ENCODE results near the gene GTF2IRD1. TPM values are rescaled to one million over a fixed set of nuclear protein-coding genes. Genes with fewer than 3 reads are reported as not detected.
"Not testable (repeated sequence)": the region's sequence is repeated elsewhere in the genome, so short reads cannot be mapped to it uniquely, and the experiment has no call there.

Gene GTF2IRD1
- polyA plus RNA-seq, 1 of the 3 experiments (the other 2 are of a cell fraction): 26.4 TPM

- H3K4me2 ChIP-seq; H3K79me2 ChIP-seq (ENCODE audit: insufficient read depth); H3K27ac ChIP-seq (ENCODE audit: low read depth in 2 of 2, low read length in 1 of 2); H2AFZ ChIP-seq (ENCODE audit: low read depth); POLR2A ChIA-PET; H4K20me1 ChIP-seq (ENCODE audit: insufficient read depth); H3K9me2 ChIP-seq; H3F3A ChIP-seq (replicated peaks; ENCODE audit: insufficient read depth); H3K9ac ChIP-seq; H3K4me1 ChIP-seq (ENCODE audit: control insufficient read depth in 1 of 2, insufficient read depth in 2 of 2, low read depth in 1 of 2, low read length in 1 of 2); H3K9me3 ChIP-seq; H3K4me3 ChIP-seq (ENCODE audit: low read depth in 2 of 2, low read length in 1 of 2); DNase-seq; H3K27me3 ChIP-seq (ENCODE audit: insufficient read depth): not testable (repeated sequence)
- peaks cover 2 to 24% of the 10 kb centered on the region in 2 experiments for H3K36me3 ChIP-seq (replicated peaks in 1 of 2; ENCODE audit: control insufficient read depth in 1 of 2, insufficient read depth in 2 of 2, low read length in 1 of 2)
- WGBS (ENCODE audit: low lambda C conversion rate): 93% methylated on average over 7 of the region's 7 CpGs
- CTCF ChIA-PET: interaction anchor here (1.3 to 2.0 kb wide), 2 partner anchors 37 to 112 kb away, joined by 7 to 9 read pairs; no protein-coding TSS in a partner anchor
These were observed 75.1 kb downstream of the GTF2IRD1 start for GRCh38 chr7:74528773-74529172.

DNA sequence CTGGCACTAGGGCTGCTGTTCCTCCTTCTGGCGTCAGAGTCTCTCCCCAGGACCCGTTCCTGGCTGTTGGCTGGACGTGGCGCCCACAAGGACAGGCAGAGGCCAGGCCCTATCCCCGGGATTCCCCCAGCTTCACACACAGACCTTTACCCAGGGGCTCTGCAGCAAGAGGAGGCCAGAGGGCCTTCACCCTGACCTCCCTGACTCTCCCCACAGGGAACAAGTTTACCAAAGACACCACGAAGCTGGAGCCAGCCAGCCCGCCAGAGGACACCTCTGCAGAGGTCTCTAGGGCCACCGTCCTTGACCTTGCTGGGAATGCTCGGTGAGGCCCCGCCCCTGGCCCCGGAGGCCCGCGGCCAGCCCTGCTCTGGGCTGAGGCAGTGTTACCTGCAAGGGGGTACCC, 82.2 kb downstream of the GTF2IRD1 start:
- Histone ChIP-seq H3K9me2 (no peaks in the 10 kb centered on the region), H3K4me3 (ENCODE audit: low read depth in 2 of 2, low read length in 1 of 2) (no peak overlapping the region), H3F3A (replicated peaks; ENCODE audit: insufficient read depth) (no peaks in the 10 kb centered on the region), H3K27ac (ENCODE audit: low read depth in 2 of 2, low read length in 1 of 2) (no peak overlapping the region), H3K27me3 (ENCODE audit: insufficient read depth) (no peaks in the 10 kb centered on the region), H3K4me2 (no peak overlapping the region), H3K9me3 (no peaks in the 10 kb centered on the region), H4K20me1 (ENCODE audit: insufficient read depth) (no peaks in the 10 kb centered on the region), H3K36me3 (replicated peaks in 1 of 2; ENCODE audit: control insufficient read depth in 1 of 2, insufficient read depth in 2 of 2, low read length in 1 of 2) (peaks cover 16 to 23% of the 10 kb centered on the region in 2 experiments), H3K79me2 (ENCODE audit: insufficient read depth) (no peaks in the 10 kb centered on the region), H3K4me1 (ENCODE audit: control insufficient read depth in 1 of 2, insufficient read depth in 2 of 2, low read depth in 1 of 2, low read length in 1 of 2) (no peaks in the 10 kb centered on the region), H3K9ac (no peak overlapping the region), H2AFZ (ENCODE audit: low read depth) (no peak overlapping the region)
- TF ChIP-seq POLR2AphosphoS5 (IDR thresholded peaks at IDR 0.05; ENCODE audit: low read depth, low read length) (no peak), JUND (IDR thresholded peaks at IDR 0.05) (no peak), FOXJ3 (CRISPR knock-in tag; IDR thresholded peaks at IDR 0.05) (no peak), TAF1 (IDR thresholded peaks at IDR 0.05; ENCODE audit: borderline replicate concordance, low read depth, low read length) (no peak), EP300 (IDR thresholded peaks at IDR 0.05; ENCODE audit: borderline replicate concordance in 1 of 2, low read depth in 1 of 2, low read length in 1 of 2) (no peak), EZH2phosphoT487 (IDR thresholded peaks at IDR 0.05; ENCODE audit: borderline replicate concordance, low read depth) (no peak), MEF2A (IDR thresholded peaks at IDR 0.05; ENCODE audit: borderline replicate concordance, low read depth) (no peak), RXRA (IDR thresholded peaks at IDR 0.05; ENCODE audit: borderline replicate concordance, low read depth) (no peak), GABPA (IDR thresholded peaks at IDR 0.05; ENCODE audit: low read depth) (no peak), TCF12 (IDR thresholded peaks at IDR 0.05) (no peak), MXI1 (IDR thresholded peaks at IDR 0.05; ENCODE audit: low read depth, low read length) (no peak), RAD21 (IDR thresholded peaks at IDR 0.05; ENCODE audit: low read length) (no peak), RCOR1 (IDR thresholded peaks at IDR 0.05; ENCODE audit: low read length) (no peak), GATA2 (CRISPR knock-in tag; IDR thresholded peaks at IDR 0.05) (no peak), ZBTB33 (IDR thresholded peaks at IDR 0.05; ENCODE audit: borderline replicate concordance, low read depth) (no peak)
- TF ChIP-seq, protein P1, sequence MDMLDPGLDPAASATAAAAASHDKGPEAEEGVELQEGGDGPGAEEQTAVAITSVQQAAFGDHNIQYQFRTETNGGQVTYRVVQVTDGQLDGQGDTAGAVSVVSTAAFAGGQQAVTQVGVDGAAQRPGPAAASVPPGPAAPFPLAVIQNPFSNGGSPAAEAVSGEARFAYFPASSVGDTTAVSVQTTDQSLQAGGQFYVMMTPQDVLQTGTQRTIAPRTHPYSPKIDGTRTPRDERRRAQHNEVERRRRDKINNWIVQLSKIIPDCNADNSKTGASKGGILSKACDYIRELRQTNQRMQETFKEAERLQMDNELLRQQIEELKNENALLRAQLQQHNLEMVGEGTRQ (IDR thresholded peaks at IDR 0.05; ENCODE audit: borderline replicate concordance, low read depth, low read length): no peak
- TF ChIP-seq, protein P2, sequence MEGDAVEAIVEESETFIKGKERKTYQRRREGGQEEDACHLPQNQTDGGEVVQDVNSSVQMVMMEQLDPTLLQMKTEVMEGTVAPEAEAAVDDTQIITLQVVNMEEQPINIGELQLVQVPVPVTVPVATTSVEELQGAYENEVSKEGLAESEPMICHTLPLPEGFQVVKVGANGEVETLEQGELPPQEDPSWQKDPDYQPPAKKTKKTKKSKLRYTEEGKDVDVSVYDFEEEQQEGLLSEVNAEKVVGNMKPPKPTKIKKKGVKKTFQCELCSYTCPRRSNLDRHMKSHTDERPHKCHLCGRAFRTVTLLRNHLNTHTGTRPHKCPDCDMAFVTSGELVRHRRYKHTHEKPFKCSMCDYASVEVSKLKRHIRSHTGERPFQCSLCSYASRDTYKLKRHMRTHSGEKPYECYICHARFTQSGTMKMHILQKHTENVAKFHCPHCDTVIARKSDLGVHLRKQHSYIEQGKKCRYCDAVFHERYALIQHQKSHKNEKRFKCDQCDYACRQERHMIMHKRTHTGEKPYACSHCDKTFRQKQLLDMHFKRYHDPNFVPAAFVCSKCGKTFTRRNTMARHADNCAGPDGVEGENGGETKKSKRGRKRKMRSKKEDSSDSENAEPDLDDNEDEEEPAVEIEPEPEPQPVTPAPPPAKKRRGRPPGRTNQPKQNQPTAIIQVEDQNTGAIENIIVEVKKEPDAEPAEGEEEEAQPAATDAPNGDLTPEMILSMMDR (IDR thresholded peaks at IDR 0.05): no peak
- TF ChIP-seq, protein P3, sequence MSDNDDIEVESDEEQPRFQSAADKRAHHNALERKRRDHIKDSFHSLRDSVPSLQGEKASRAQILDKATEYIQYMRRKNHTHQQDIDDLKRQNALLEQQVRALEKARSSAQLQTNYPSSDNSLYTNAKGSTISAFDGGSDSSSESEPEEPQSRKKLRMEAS (IDR thresholded peaks at IDR 0.05; ENCODE audit: low read depth): no peak
- TF ChIP-seq, protein P4, sequence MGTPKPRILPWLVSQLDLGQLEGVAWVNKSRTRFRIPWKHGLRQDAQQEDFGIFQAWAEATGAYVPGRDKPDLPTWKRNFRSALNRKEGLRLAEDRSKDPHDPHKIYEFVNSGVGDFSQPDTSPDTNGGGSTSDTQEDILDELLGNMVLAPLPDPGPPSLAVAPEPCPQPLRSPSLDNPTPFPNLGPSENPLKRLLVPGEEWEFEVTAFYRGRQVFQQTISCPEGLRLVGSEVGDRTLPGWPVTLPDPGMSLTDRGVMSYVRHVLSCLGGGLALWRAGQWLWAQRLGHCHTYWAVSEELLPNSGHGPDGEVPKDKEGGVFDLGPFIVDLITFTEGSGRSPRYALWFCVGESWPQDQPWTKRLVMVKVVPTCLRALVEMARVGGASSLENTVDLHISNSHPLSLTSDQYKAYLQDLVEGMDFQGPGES (IDR thresholded peaks at IDR 0.05; ENCODE audit: low read depth, low read length): no peak
- no peak for DNase-seq
- ChIA-PET CTCF (interaction anchor here (1.1 to 1.3 kb wide), 2 partner anchors 30 to 87 kb away, joined by 3 read pairs; no protein-coding TSS in a partner anchor), POLR2A (no interaction called here)
- WGBS (ENCODE audit: low lambda C conversion rate): 97% methylated on average over 13 of the region's 13 CpGs
